GM12873 (cell line): ENCODE results near the gene NPM1.
A peak's percentile ranks its signal among the peaks of the same experiment; 100 is the strongest.

Experiments
- TF ChIP-seq, protein P1 (sequence below): IDR thresholded peaks from 2 replicates; pipeline ENCODE4 v1.5.1; 2012; ENCODE audit warnings: low read depth, mild to moderate bottlenecking, moderate library complexity, low read length, control low read depth; ENCODE audit not compliant: insufficient read depth; ENCODE audit errors: missing control alignments

The NPM1 gene

DNA sequence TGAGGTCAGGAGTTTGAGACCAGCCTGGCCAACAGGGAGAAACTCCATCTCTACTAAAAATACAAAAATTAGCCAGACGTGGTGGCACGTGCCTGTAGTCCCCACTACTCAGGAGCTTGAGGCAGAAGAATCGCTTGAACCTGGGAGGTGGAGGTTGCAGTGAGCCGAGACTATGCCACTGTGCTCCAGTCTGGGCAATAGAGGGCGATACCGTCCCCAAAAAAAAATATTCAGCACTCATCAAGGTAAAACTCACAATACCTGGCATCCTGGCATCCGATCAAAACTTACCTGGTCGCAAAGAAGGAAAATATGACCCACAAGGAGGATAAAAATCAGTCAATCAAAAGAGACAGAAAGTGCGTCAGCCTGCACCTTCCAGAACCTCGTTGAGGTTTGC is 16.8 kb upstream of the NPM1 start:
- TF ChIP-seq, protein P1, sequence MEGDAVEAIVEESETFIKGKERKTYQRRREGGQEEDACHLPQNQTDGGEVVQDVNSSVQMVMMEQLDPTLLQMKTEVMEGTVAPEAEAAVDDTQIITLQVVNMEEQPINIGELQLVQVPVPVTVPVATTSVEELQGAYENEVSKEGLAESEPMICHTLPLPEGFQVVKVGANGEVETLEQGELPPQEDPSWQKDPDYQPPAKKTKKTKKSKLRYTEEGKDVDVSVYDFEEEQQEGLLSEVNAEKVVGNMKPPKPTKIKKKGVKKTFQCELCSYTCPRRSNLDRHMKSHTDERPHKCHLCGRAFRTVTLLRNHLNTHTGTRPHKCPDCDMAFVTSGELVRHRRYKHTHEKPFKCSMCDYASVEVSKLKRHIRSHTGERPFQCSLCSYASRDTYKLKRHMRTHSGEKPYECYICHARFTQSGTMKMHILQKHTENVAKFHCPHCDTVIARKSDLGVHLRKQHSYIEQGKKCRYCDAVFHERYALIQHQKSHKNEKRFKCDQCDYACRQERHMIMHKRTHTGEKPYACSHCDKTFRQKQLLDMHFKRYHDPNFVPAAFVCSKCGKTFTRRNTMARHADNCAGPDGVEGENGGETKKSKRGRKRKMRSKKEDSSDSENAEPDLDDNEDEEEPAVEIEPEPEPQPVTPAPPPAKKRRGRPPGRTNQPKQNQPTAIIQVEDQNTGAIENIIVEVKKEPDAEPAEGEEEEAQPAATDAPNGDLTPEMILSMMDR: peak; percentile 32

DNA sequence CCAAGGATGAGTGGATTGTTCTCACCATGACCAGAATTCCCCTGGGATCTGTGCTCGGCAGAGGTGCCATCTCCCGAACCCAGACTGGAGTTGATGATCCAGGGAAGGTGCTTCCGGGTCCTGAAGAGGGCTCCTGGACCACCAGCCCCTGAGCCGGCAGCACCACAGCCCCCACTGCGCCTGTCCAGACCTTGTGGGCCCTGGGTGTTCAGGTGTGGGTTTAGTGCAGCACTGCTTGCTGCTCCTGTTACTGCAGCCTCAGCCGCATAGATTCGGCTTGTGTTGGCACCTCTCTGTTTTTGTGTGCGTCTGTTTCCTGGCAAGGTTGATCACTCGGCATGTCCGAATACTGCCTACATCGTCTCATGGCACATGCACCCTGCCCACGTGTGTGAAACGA is 16.3 kb upstream of the NPM1 start:
- TF ChIP-seq, protein P1: no peak

DNA sequence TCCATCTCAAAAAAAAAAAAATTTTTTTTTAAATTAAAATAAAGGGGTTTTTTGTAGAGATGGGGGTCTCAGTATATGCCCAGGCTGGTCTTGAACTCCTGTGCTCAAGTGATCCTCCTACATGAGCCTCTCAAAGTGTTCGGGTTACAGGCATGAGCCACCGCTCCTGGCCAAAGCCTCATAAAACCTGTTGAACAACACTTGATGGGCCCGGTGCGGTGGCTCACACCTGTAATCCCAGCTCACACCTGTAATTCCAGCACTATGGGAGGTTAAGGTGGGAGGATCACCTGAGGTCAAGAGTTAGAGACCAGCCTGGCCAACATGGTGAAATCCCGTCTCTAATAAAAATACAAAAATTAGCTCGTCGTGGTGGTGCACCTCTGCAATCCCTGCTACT is 7.7 kb upstream of the NPM1 start:
- TF ChIP-seq, protein P1: no peak

DNA sequence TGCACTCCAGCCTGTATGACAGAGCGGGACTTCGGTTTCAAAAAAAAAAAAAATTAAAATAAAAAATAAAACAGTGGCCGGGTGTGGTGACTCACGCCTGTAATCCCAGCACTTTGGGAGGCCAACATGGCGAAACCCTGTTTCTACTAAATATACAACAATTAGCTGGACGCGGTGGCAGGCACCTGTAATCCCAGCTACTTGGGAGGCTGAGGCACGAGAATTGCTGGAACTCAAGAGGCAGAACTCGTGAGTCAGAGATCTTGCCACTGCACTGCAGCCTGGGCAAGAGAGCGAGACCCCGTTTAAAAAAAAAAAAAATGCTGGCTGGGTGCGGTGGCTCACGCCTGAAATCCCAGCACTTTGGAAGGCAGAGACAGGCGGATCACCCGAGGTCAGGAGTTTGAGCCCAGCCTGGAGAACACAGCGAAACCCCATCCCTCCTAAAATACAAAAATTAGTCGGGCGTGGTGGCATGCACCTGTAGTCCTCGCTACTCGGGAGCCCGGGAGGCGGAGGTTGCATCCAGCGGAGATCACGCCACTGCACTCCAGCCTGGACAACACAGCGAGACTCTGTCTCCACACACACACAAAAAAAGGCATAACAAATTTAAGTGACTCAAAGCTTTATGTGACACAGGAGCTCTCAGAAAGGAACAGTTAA is 1.5 kb upstream of the NPM1 start:
- TF ChIP-seq, protein P1: no peak

DNA sequence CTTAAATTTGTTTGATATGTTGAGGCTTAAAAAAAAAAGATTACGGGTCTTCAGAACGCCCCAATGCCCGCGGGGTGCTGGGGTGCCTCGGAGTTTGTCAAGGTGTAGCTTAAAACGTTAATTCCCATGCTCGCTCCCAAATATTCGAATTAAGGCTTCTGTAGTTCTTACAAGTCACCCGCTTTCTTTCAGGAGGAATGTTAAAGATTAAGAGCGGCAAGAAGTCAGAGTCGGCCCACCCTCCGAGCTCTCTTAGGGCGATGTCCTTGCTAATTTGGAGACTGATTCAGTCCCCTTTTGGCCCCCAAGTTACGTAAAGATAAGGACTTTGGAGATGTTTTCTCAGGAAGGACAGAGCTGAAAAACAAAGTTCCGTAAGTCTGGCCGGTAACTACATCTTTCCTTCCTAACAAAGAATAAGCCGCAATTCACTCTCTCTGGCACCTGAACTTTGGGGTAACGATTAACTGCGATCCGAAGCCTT is 746 bp upstream of the NPM1 start:
- TF ChIP-seq, protein P1: no peak

DNA sequence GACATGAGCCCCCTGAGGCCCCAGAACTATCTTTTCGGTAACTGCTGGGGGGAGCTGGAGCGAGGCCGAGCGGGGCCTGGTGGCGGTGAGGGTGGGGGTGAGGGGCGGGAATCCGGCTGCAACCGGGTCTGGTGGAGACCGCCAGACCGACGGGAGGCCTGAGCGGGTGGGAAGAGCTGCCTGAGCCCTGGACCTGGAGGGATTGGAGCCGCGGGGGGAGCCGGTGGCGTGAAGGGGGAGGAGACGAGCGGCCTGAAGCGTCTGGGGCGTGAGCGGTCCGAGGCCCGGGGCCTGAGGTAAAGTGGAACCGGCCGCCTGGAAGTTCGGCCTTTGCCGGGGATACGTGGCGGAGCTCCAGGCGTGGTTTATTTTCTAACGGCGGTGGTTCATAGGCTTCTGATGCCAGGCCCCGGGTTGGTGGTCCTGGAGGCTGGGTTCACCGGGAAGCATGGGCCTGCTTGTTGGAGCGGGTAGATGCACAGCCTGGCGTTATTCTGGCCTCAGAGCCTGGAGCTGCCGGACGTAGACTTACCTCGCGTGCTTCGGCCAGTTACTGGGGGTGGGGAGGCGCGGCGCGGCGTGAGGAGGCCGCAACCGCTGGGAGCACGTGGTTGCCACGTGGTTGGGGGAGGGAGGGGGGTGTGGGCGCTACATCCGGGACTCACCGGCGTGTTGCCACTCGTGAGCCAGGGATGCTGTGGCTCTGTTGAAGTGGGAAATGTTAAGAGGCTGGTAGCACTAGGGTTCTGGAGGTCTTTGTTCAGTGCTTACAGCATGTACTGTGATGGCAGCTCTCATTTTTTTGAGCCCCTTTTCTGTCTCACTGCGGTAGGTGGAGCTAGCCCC is 544 bp downstream of the NPM1 start:
- TF ChIP-seq, protein P1: no peak

DNA sequence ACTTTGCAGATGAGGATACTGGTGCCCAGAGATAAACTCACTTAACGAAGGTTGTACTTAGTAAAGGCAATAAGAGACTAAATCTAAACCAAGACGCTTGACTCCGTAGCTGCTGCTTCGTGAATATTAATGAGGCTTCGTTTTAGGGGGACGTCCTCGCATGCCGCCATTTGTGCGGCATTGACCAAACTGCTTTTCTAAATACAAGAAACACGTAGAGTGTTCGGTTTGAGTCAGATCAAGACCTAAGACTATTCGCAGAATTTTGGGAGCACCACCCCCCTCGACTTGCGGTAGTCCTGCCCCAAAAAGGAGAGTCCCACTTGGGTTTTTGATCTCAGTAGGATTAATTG is 1.1 kb downstream of the NPM1 start:
- TF ChIP-seq, protein P1: no peak
